Stimulated activated effector memory CD8-positive, alpha-beta T cell treated with anti-CD3 and anti-CD28 coated beads, Interleukin-12 subunit alpha, Interleukin-12 subunit beta, amount 100 ng/mL, for 72 hours (primary cell): Measurements from ENCODE around the gene GIMD1.

Experiments
- ATAC-seq: fragments of 150-1000 bp; cut with Tn5 transposase; 2 replicates; pipeline ENCODE4 v1.10.0; 2021
- DNase-seq, 2 donors: peaks; one replicate each; pipeline ENCODE4 v3.0.0; 2021 to 2022; ENCODE audit warnings: low spot score in 2 of 2
- H3K27ac Mint-ChIP-seq: one replicate; pipeline ENCODE4 v1.8.0; 2022; ENCODE audit warnings: mild to moderate bottlenecking, mixed read lengths
- H3K36me3 Mint-ChIP-seq: one replicate; pipeline ENCODE4 v1.8.0; 2022; ENCODE audit warnings: mild to moderate bottlenecking, mixed read lengths
- H3K4me1 Mint-ChIP-seq: one replicate; pipeline ENCODE4 v1.8.0; 2022; ENCODE audit warnings: mixed read lengths
- H3K4me3 Mint-ChIP-seq: one replicate; pipeline ENCODE4 v1.8.0; 2022; ENCODE audit warnings: mild to moderate bottlenecking, mixed read lengths
- H3K9me3 Mint-ChIP-seq: one replicate; pipeline ENCODE4 v1.8.0; 2022; ENCODE audit warnings: mixed read lengths

The GIMD1 gene

DNA sequence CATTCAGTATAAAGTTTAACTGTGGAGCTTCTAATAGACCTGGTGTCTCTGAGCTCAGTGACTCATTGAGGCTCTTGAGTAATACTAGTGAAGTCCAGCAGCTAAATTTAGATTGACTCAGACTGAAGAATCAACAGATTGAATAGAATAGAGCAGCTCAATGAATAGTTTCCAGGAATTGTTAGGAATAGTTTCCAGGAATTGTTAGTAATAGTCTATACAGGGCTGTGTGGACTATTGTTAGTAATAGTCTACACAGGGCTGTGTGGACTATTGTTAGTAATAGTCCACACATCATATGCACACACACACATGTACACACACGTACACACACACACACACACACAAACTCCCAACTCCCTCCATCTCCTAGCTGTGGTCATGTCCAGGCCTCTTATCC is 3.0 kb downstream of the GIMD1 start:
- Mint-ChIP-seq H3K9me3 (no peaks in the 10 kb centered on the region), H3K4me1 (no peaks in the 10 kb centered on the region), H3K36me3 (no peaks in the 10 kb centered on the region), H3K27ac (no peak overlapping the region), H3K4me3 (no peak overlapping the region)
- peak; percentile 63 for ATAC-seq
- no peak for DNase-seq

DNA sequence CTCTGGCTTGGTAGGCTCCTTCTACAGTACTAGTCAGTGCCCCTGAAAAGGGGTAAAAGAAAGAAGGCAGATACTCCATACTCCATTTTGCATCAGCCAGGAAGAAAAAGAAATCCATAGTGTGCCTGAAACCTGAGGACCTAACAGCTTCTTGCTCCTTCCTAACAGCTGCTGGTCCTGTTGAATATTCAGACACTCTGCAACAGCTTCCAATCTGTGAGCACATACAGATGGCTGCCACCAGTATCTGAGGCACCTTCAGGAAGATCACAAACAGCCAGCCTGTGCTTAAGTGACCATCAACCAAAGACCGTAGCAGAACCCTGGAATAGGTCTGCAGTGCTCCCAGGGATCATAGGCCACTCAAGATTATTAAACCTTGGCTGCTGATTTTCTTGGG is 4.3 kb downstream of the GIMD1 start:
- no peak for ATAC-seq
- H3K27ac Mint-ChIP-seq, result no peak overlapping the region
- no peak overlapping the region for H3K4me3 Mint-ChIP-seq
- no peak for DNase-seq
- no peaks in the 10 kb centered on the region for H3K9me3 Mint-ChIP-seq
- H3K4me1 Mint-ChIP-seq, result no peaks in the 10 kb centered on the region
- no peaks in the 10 kb centered on the region for H3K36me3 Mint-ChIP-seq

DNA sequence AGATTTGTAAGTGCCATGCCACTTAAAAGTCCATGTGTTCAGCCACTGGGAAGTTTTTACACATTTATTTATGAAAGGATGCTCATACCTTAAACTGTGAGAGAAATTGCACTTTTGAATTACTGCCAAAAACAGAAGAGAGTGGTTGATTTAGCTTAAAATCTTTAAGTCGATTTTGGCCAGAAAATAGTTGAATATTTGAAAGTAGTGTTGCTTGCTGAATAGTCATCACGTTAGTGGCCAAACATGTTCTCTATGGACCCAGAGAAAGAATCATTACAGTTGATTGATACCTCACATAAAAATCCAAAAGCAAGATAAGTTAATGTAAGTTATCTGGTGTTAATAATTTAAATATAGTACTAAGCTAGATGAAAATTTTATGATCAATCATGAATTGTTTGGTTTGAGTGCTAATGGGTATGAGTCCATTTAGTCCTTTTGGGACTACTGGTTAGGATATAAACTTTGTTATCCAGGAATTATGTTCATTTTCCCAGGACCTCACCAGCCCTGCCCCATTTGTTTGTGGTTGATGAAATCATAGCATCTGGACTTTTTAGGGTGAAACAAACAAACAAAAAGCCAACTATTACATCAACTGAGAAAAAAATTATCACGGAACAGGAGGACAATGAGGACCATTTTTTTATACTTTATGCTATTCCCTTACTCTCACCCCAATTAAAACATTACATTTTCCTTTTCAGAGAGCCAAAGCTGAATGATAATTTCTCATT is 6.3 kb downstream of the GIMD1 start:
- Mint-ChIP-seq H3K9me3 (no peaks in the 10 kb centered on the region), H3K36me3 (no peaks in the 10 kb centered on the region), H3K4me1 (no peaks in the 10 kb centered on the region), H3K4me3 (no peak overlapping the region), H3K27ac (no peak overlapping the region)
- DNase-seq (no peak), ATAC-seq (no peak)

DNA sequence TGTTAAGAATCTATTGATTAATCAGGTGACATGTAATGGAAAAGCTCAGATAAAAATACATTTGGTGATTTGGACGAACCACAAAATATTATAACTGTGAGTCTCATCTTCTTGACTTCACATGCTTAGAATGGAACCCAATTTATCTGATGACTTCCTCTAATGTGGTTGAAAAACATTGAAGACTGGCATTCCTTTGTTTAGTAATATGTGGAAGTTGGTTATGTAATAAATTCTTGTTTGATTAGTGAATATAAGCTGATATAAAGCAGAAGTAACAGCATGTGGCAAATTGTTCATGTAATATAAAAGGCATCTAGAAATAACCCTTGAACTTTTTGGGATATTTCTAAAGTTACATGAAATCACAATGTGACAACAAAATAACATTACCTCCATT is 9.7 kb downstream of the GIMD1 start:
- Mint-ChIP-seq H3K4me3 (no peak overlapping the region), H3K36me3 (no peaks in the 10 kb centered on the region), H3K9me3 (no peaks in the 10 kb centered on the region), H3K27ac (no peak overlapping the region), H3K4me1 (no peaks in the 10 kb centered on the region)
- ATAC-seq (no peak), DNase-seq (no peak)

DNA sequence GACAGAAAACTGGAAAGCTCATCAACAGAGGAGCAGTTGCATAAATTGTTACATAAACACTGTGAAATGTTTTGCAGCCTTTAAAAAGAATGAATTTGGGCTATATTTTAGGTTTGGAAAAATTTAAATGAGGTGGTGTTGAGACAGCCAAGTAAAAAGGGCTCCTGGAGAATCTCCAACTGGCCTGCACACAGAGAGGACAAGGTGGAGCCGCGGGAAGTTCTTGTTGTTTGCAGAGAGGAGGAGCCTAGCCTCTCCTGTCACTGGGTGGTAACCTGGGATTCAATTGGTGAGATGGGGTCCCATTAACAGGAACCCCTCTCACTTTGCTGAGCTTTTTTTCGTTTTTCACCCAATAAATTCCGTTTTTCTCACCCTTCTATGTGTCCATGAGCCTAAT is 13.4 kb downstream of the GIMD1 start:
- no peaks in the 10 kb centered on the region for H3K4me1 Mint-ChIP-seq
- DNase-seq (no peak), ATAC-seq (no peak)
- H3K9me3 Mint-ChIP-seq, result no peaks in the 10 kb centered on the region
- H3K27ac Mint-ChIP-seq, result no peak overlapping the region
- peaks cover 5% of the 10 kb centered on the region for H3K36me3 Mint-ChIP-seq
- H3K4me3 Mint-ChIP-seq, result no peak overlapping the region

DNA sequence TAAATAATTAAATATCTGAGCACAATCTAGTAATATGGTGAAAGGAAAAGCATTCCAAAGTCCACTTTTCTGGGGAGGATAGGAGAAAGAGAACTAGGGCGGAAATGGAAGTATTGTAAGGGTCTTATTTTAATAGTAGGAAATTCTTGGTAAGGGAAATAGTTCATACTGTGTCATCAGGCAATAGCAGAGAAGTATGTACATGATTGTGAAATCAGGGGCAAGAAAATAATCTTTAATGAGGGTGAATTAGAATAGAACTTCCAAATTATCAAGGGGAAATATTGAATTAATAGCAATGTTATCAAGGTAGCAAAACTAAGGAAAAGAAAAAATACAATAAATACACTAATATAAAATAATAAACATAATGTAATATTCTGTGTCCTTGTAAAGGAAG is 14.8 kb downstream of the GIMD1 start:
- DNase-seq (no peak), ATAC-seq (no peak)
- H3K9me3 Mint-ChIP-seq, result no peaks in the 10 kb centered on the region
- H3K4me3 Mint-ChIP-seq, result no peak overlapping the region
- H3K4me1 Mint-ChIP-seq, result no peaks in the 10 kb centered on the region
- peaks cover 19% of the 10 kb centered on the region for H3K36me3 Mint-ChIP-seq
- H3K27ac Mint-ChIP-seq, result no peak overlapping the region

DNA sequence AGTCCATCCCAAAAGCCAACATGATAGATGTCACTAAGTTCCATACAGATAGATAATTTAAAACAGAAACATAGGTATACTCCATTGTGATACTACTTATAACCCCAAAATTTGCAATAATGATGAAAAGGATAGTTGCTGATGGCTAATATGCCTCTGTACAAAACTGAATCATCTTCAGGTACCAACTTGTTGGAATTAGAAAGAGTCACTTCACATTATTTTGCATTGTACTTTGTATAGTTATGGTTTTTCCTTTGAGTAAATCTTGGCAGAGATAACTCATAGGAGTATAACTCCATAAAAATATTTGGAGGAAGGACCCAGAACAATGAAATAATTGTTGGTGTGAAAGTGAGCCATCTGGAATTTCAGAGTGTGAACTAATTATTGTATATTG is 17.6 kb downstream of the GIMD1 start:
- H3K27ac Mint-ChIP-seq, result no peak overlapping the region
- H3K4me1 Mint-ChIP-seq, result no peaks in the 10 kb centered on the region
- no peak overlapping the region for H3K4me3 Mint-ChIP-seq
- H3K9me3 Mint-ChIP-seq, result no peaks in the 10 kb centered on the region
- DNase-seq, result no peak
- no peak for ATAC-seq
- peaks cover 47% of the 10 kb centered on the region for H3K36me3 Mint-ChIP-seq

DNA sequence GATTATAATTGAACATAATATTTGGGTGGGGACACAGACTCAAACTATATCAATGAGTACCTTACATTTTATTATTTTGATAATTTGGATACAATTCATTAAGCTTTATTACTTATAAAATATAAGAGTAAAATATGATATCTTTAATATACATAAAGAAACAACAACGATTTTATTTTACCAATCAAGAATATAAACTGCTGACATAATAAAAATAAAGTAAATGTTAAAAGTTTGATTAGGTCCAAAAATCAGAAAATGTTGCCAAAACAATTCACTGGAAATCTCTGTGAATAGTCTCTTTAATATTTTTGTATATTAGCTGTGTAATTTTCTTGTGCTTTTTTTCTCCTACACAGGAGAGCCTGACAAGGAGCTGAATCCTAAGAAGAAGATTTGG is 21.4 kb downstream of the GIMD1 start:
- no peaks in the 10 kb centered on the region for H3K9me3 Mint-ChIP-seq
- peaks cover 69% of the 10 kb centered on the region for H3K36me3 Mint-ChIP-seq
- ATAC-seq (no peak), DNase-seq (no peak)
- H3K4me1 Mint-ChIP-seq, result peaks cover 18% of the 10 kb centered on the region
- no peak overlapping the region for H3K27ac Mint-ChIP-seq
- H3K4me3 Mint-ChIP-seq, result no peak overlapping the region

DNA sequence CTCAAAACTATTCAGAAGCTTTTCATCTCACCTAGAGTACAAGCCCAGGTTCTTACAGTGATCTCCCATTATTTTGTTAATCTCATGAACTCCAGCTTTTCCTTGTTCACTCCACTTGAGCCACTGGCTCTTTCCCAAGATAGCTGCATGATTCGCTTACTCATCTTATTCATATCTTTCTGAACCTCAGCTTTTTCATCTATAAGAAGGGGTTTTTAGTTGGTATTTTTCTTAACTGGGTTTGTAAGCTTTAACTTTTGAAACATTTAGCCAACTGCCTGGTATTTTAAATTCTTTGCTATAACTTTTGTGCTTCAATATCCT is 24.0 kb downstream of the GIMD1 start:
- Mint-ChIP-seq H3K9me3 (peaks cover 3% of the 10 kb centered on the region), H3K27ac (no peak overlapping the region), H3K36me3 (peaks cover 74% of the 10 kb centered on the region), H3K4me3 (no peak overlapping the region), H3K4me1 (peaks cover 43% of the 10 kb centered on the region)
- ATAC-seq, result no peak
- no peak for DNase-seq

DNA sequence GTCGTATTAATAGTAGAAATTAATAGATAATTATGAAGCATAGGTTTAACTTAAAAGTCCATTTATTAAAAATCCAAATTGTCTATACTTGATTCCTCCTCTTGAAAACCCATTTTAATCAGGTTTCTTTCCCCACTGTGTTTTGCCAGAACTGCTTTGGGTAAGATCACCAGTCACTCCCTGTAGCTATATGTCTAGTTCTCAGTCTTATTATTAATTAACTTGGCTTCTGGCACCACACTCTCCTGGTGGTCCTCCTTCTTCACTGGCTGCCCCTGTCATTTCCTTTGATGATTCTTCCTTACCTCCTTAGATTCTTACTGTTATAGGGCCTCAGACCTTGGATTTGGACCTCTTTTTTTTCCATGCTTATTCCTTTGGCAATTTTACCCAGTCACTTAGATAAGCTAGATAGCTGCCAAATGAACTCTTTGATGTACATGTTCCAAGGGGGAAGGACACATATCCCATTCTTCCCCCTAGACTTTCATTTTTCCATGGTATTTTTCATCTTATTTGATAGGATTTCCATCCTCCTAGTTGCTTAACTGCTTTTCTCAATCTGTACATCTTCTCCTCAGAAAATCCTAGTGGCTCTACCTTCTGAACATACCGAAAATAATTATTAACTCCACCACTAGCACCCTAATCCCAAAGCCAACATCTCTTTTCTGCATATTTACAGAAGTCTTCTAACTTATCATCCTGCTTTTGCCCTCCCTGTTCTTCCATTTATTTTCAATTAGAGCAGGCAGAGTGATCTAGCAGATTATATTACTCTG is 24.5 kb downstream of the GIMD1 start:
- H3K9me3 Mint-ChIP-seq, result peaks cover 3% of the 10 kb centered on the region
- DNase-seq (no peak), ATAC-seq (no peak)
- H3K4me1 Mint-ChIP-seq, result peaks cover 49% of the 10 kb centered on the region
- H3K27ac Mint-ChIP-seq, result no peak overlapping the region
- H3K36me3 Mint-ChIP-seq, result peaks cover 74% of the 10 kb centered on the region
- no peak overlapping the region for H3K4me3 Mint-ChIP-seq

DNA sequence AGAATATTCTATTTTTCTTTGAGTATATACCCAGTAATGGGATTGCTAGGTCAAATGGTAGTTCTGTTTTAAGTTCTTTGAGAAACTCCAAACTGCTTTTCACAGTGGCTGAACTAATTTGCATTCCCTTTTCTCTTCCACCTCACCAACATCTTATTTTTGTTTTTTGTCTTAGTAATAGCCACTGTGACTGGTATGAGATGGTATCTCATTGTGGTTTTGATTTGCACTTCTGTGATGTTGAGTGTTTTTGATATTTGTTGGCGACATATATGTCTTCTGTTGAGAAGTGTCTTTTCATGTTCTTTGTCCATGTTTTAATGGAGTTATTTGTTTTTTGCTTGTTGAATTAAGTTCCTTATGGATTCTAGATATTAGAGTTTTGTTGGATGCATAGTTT is 27.8 kb downstream of the GIMD1 start:
- Mint-ChIP-seq H3K4me1 (peaks cover 56% of the 10 kb centered on the region), H3K9me3 (peaks cover 7% of the 10 kb centered on the region), H3K36me3 (peaks cover 75% of the 10 kb centered on the region), H3K4me3 (no peak overlapping the region), H3K27ac (no peak overlapping the region)
- peak; percentile 51 for ATAC-seq
- no peak for DNase-seq

DNA sequence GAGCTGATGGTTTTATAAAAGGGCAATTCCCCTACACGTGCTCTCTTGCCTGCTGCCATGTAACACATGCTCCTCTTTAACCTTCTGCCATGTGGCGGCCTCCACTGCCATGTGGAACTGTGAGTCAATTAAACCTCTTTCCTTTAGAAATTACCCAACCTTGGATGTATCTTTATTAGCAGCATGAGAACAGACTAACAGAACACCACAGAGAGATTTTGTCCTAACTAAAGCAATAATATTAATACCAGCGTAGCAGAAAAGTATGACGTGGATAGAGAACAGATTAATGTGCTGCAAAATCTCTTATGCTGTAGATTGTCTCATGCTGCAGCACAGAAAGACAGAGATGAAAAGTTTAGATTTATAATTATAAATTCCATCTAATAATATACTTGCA is 29.1 kb downstream of the GIMD1 start:
- no peak for ATAC-seq
- H3K27ac Mint-ChIP-seq, result no peak overlapping the region
- H3K36me3 Mint-ChIP-seq, result peaks cover 78% of the 10 kb centered on the region
- no peak for DNase-seq
- peaks cover 52% of the 10 kb centered on the region for H3K4me1 Mint-ChIP-seq
- peaks cover 7% of the 10 kb centered on the region for H3K9me3 Mint-ChIP-seq
- no peak overlapping the region for H3K4me3 Mint-ChIP-seq

DNA sequence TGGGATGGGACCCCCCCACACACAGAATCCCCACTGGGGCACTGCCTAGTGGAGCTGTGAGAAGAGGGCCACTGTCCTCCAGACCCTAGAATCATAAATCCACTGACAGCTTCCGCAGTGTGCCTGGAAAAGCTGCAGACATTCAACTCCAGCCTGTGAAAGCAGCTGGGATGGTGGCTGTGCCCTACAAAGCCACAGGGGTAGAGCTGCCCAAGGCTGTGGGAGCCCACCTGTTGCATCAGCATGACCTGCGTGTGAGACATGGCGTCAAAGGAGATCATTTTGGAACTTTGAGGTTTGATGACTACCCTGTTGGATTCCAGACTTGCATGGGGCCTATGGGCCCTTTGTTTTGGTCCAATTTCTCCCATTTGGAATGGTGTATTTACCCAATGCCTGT is 29.9 kb downstream of the GIMD1 start:
- Mint-ChIP-seq H3K27ac (no peak overlapping the region), H3K4me3 (no peak overlapping the region)

DNA sequence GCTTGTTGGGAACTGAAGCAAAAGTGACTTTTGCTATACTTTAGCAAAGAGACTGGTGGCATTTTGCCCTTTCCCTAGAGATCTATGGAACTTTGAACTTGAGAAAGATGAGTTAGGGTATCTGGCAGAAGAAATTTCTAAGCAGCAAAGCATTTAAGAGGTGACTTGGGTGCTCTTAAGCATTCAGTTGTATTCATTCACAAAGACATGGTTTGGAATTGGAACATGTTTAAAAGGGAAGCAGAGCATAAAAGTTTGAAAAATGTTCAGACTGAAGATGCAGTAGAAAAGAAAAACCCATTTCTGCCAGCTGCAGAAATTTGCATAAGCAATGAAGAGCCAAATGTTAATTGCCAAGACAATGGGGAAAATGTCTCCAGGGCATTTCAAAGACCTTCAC is 30.7 kb downstream of the GIMD1 start:
- Mint-ChIP-seq H3K4me1 (peaks cover 45% of the 10 kb centered on the region), H3K36me3 (peaks cover 84% of the 10 kb centered on the region), H3K27ac (no peak overlapping the region), H3K4me3 (no peak overlapping the region), H3K9me3 (peaks cover 7% of the 10 kb centered on the region)
- DNase-seq (no peak), ATAC-seq (no peak)

More for the DNA sequence above, 29.9 kb downstream of the GIMD1 start:
- Mint-ChIP-seq H3K9me3 (peaks cover 7% of the 10 kb centered on the region), H3K4me1 (peaks cover 45% of the 10 kb centered on the region), H3K36me3 (peaks cover 81% of the 10 kb centered on the region)
- DNase-seq (no peak), ATAC-seq (no peak)

DNA sequence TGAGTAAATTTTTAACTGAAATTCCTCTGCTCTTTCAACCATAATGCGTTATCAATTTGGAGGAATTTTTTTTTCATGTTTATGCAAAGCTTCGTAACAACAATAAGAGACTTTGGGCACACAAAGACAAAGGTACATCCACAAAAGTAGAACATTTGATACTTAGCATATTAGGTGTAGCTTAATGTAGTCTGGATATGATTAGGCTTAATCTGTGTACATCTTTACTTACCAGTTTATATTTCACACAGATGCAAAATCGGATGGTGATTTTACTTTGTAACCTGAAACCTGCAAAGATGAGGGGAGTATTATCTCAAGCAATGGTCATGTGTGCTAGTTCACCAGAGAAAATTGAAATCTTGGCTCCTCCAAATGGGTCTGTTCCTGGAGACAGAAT is 32.0 kb downstream of the GIMD1 start:
- DNase-seq (no peak), ATAC-seq (no peak)
- no peak overlapping the region for H3K27ac Mint-ChIP-seq
- peaks cover 96% of the 10 kb centered on the region for H3K36me3 Mint-ChIP-seq
- peaks cover 7% of the 10 kb centered on the region for H3K9me3 Mint-ChIP-seq
- H3K4me1 Mint-ChIP-seq, result peaks cover 32% of the 10 kb centered on the region
- no peak overlapping the region for H3K4me3 Mint-ChIP-seq

DNA sequence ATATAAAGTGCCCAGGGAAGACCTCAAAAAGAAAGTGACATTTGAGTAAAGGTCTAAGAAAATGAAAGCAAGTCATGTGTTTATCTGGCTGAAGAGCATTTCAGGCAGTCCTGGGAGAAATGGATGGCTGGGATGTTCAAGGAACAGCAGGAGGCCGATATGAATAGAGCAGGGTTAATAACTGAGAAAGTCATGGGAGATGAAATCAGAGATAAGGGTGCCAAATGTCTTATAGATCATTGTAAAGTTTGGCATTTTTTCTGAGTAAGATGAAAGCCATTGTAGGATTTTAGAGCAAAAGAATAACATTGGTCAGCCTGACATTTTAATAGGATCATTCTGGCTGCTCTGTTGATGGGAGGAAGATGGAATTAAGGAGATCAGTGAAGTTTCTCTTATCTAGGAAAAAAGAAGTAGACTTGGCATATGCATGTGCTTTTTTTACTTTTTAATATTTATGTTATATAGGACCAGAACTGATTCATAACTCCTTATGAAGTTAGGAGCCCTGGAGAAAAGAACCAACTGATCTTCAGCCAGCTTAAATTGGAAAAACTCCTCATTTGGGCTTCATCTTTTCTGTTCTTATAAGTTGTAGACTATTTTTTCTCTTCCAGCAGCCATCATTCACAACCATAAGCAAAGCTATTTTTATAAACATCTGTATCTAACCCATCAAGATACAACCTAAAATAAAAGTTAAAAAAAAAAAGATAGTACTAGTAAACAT is 33.7 kb downstream of the GIMD1 start:
- no peak for DNase-seq
- Mint-ChIP-seq H3K9me3 (peaks cover 5% of the 10 kb centered on the region), H3K4me1 (peaks cover 15% of the 10 kb centered on the region), H3K36me3 (peaks cover 100% of the 10 kb centered on the region), H3K27ac (no peak overlapping the region), H3K4me3 (no peak overlapping the region)
- ATAC-seq, result no peak
